H1 (cell line): ENCODE data around the gene AIG1. TPM values are rescaled to one million over a fixed set of nuclear protein-coding genes. Genes with fewer than 3 reads are reported as not detected.
A peak's percentile ranks its signal among the peaks of the same experiment; 100 is the strongest.

ENCODE experiments used
- BRCA1 ChIP-seq: IDR thresholded peaks from 2 replicates; pipeline ENCODE4 v1.6.1; 2012; ENCODE audit warnings: low read depth, low read length, improper control_type of control experiment
- CHD2 ChIP-seq: IDR thresholded peaks from 2 replicates; pipeline ENCODE4 v1.6.1; 2012; ENCODE audit warnings: low read length, improper control_type of control experiment
- CHD7 ChIP-seq: fragments of 300-600 bp; sonication (generic); IDR thresholded peaks from 2 replicates; pipeline ENCODE4 v1.7.1; 2012; ENCODE audit warnings: low read length, moderate library complexity, mild to moderate bottlenecking, inconsistent platforms; ENCODE audit not compliant: insufficient replicate concordance
- FOSL1 ChIP-seq: IDR thresholded peaks from 2 replicates; pipeline ENCODE4 v1.6.1; 2011; ENCODE audit warnings: mild to moderate bottlenecking, low read depth, low read length, moderate library complexity; ENCODE audit not compliant: insufficient read depth
- GABPA ChIP-seq: IDR thresholded peaks from 2 replicates; pipeline ENCODE4 v1.6.1; 2011; ENCODE audit warnings: mild to moderate bottlenecking, low read length, moderate library complexity, borderline replicate concordance; ENCODE audit not compliant: insufficient read depth
- HDAC2 ChIP-seq, 2 experiments: fragments of 300-600 bp in 1 of 2; sonication (generic) in 1 of 2; IDR thresholded peaks; 2 replicates each; pipeline ENCODE4 v1.6.1; 2011 to 2012; ENCODE audit warnings: low read depth in 2 of 2, low read length in 2 of 2, mild to moderate bottlenecking in 2 of 2, moderate library complexity in 2 of 2, borderline replicate concordance in 1 of 2, inconsistent platforms in 1 of 2
- NRF1 ChIP-seq: IDR thresholded peaks from 2 replicates; pipeline ENCODE4 v1.6.1; 2011; ENCODE audit warnings: mild to moderate bottlenecking, low read depth, low read length, improper control_type of control experiment
- RXRA ChIP-seq: IDR thresholded peaks from 2 replicates; pipeline ENCODE4 v1.6.1; 2011; ENCODE audit warnings: low read depth, mild to moderate bottlenecking, low read length, moderate library complexity; ENCODE audit not compliant: insufficient read depth
- SIX5 ChIP-seq: IDR thresholded peaks from 2 replicates; pipeline ENCODE4 v1.6.1; 2011; ENCODE audit warnings: mild to moderate bottlenecking, low read depth, low read length
- TBP ChIP-seq: IDR thresholded peaks from 2 replicates; pipeline ENCODE4 v1.6.1; 2011; ENCODE audit warnings: low read depth, low read length, improper control_type of control experiment
- polyA plus RNA-seq, 7 experiments: library from polyadenylated mRNA; depleted of rRNA in 3 of 7; stranded (reverse) in 5 of 7; unstranded in 2 of 7; fragments of >200 nt in 5 of 7; fragments of 200-250 nt in 2 of 7; gene quantifications; 1 replicate in 5 of 7; 2 replicates in 1 of 7; 4 replicates in 1 of 7; pipeline versions ENCODE4 v1.2.1 to v1.2.3, GENCODE V29; 2011 to 2013; ENCODE audit warnings: missing spikeins in 2 of 7, mixed read lengths in 2 of 7
- total RNA-seq: library from RNA; stranded (reverse); fragmentation: NEBNext Ultra II Directional; extraction: Animal tissue kit (Norgen Biotek cat#: 25700); gene quantifications from 2 replicates; pipeline ENCODE4 v1.2.1, GENCODE V29; 2021

Gene AIG1
- total and polyA plus RNA-seq, 2 of the 8 experiments (the other 6 are each of a cell fraction or from before 2014, with no cell fraction given): 56.6 to 58.4 TPM

GRCh38 chr6:143060806-143061596, at the start of gene AIG1 (continued):
- no peak for TF ChIP-seq CHD7
- TF ChIP-seq RXRA: no peak
- no peak for TF ChIP-seq GABPA
- no peak for TF ChIP-seq NRF1
- TF ChIP-seq CHD2: no peak
- no peak for TF ChIP-seq FOSL1
- TF ChIP-seq HDAC2 (IDR thresholded peaks at IDR 0.05; ENCODE audit: borderline replicate concordance in 1 of 2, low read depth in 2 of 2, low read length in 2 of 2): peak in 1 of 2 experiments; percentile 29; a peak in 1 of 4 replicates
- TF ChIP-seq TBP: no peak
- TF ChIP-seq SIX5: no peak
- TF ChIP-seq BRCA1: no peak
